GM12872 (cell line): ENCODE measurements around the gene EIF2A.

Experiments used
- TF ChIP-seq, protein P1 (sequence below): IDR thresholded peaks from 3 replicates; pipeline ENCODE4 v1.5.1; 2011; ENCODE audit warnings: low read depth, mild to moderate bottlenecking, low read length, moderate library complexity; ENCODE audit not compliant: insufficient read depth

EIF2A gene

DNA sequence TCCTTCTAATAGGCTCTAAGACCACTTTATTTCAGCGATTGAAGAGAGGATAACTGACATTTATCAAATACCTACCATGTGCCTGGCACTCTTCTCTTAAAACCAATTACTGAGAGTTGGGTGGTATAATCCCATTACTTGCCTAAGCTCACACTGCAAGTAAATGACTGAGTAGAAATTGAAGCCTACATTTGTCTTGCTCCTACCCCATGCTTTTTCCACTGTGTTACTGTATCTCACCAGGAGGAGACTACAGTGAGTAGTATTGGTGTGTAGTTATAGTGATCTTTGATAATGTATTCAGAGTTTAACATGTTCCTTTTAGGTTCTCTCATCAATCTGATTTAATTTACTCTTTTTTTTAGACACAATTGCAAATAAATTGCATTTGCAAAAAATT, 20.7 kb downstream of the EIF2A start:
- TF ChIP-seq, protein P1, sequence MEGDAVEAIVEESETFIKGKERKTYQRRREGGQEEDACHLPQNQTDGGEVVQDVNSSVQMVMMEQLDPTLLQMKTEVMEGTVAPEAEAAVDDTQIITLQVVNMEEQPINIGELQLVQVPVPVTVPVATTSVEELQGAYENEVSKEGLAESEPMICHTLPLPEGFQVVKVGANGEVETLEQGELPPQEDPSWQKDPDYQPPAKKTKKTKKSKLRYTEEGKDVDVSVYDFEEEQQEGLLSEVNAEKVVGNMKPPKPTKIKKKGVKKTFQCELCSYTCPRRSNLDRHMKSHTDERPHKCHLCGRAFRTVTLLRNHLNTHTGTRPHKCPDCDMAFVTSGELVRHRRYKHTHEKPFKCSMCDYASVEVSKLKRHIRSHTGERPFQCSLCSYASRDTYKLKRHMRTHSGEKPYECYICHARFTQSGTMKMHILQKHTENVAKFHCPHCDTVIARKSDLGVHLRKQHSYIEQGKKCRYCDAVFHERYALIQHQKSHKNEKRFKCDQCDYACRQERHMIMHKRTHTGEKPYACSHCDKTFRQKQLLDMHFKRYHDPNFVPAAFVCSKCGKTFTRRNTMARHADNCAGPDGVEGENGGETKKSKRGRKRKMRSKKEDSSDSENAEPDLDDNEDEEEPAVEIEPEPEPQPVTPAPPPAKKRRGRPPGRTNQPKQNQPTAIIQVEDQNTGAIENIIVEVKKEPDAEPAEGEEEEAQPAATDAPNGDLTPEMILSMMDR, result no peak

DNA sequence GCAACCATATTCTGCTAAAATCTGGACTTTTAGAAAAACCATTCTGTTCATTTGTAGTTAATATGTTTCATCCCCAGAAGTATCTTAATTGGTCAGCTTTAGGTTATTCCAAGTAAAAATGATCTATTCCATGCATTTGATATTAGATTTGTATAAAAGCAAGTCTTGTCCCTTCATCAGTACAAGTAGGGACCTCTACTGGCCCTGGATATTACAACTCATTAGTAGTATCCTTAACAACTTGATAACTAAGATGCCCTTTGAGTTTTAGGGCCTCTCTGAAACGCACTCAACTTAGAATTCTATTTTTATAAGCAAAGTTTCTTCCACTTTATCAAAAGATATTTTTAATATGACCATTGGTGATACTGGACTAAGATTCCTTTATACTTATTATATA, 31.3 kb downstream of the EIF2A start:
- TF ChIP-seq, protein P1, result no peak

DNA sequence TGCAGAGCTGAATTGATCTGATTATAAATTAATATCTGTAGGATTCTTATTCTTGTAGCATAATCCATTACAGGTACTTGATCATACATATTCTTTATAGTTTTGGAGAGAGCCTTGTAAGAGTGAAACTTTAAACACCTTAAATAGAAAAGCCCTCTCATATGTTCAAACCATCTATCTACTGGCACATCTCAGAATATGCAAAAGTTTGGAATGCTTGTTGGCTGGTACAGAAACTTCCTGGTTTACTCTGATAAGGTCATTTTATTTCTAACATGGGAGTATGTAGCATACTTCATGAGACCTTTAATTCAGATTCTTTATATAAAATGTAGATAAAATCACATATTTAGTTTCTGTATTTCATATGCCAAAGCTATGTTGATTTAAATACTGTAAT, 34.6 kb downstream of the EIF2A start:
- TF ChIP-seq, protein P1, result no peak

DNA sequence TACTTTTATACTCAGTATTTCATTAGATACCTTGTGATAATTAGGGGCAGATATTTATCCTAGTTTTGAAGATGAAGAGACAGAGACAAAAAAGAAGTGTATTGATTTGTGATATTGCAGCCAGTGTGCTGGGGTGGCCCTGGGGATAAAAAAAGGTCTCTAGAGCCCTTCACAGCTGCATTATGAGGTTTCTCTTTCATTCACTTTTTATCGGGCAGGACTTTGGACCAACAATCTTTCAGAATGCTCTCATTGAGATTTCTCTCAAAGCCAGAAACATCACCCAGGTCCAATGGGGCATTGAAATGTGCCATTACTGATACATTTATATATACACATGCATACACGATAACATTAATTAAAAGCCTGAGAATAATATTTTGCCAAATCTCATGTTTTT, 36.0 kb downstream of the EIF2A start:
- TF ChIP-seq, protein P1, result no peak

DNA sequence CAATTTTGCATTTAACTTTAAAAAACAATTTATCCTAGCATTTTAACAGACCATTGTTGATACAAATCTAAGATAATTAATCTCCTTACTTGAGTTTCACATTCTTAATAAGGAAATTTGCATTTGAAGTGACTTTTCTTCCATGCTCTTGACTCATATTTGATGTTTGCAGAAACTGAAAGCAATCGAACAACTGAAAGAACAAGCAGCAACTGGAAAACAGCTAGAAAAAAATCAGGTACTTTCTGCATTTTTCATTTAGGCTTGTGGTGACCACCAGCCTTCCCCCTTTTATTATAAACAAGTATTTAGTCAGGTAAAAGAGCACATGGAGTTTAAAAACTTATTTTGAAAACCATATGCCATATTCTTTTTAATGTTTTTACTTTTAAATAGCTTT, 36.4 kb downstream of the EIF2A start:
- TF ChIP-seq, protein P1, result no peak

DNA sequence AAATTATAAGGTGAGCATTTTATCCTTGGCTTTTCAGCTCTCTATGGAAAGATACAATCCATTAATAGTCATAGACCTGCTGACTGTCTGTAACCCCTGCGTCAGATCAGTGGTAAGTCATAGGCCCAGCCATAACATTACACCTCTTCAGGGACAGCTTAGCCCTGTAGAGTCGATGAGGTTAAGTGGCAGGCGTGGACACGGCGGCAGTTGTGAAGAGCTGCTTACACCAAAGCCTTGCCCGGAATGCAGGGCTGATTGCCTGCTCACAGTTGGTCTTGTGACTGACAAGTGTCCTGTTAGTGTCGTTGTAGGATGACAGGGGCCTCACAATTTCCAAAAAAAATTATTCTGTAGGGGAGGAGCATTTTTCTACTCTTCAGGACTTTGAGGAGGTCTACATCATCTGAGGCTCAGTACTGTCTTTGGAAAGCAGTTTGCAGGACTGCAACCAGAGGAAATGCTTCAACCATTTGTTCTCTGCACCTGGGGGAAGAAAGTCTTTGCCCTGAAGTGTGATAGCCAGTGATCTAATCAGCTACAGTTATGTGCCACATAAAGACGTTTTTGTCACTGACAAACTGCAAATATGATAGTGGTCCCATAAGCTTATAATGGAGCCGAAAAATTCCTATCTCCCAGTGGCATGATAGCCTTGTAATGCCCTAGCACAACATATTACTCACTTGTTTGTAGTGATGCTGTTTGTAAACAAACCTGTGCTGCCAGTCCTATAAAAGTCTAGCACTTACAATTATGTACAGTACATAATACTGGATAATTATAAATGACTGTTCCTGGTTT, 41.6 kb downstream of the EIF2A start:
- TF ChIP-seq, protein P1, result no peak

DNA sequence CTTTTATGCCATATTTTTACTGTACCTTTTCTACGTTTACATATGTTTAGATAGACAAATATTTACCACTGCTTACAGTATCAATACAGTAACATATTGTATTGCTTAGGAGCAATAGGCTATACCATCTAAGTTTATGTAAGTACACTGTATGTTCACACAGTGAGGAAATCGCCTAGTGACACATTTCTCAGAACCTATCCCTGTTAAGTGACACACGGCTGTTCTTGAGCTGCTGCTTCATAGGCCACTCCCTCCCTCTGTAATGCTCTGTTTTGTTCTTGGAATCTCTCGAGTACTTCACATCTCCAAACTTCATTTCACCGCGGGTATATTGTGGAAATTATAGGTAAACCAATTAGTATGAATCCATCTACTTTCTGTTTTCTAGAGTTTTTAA, 43.2 kb downstream of the EIF2A start:
- TF ChIP-seq, protein P1, result no peak
